Mucosa of stomach (tissue), 1 donor: ENCODE data around the gene PLEKHG1.

Source experiments
- H3K27me3 ChIP-seq: one replicate; pipeline ENCODE4 v1.7.0; 2013; ENCODE audit warnings: mild to moderate bottlenecking, low read length; ENCODE audit not compliant: control insufficient read depth, insufficient read depth
- H3K36me3 ChIP-seq: one replicate; pipeline ENCODE4 v1.7.0; 2013; ENCODE audit warnings: low read length; ENCODE audit not compliant: control insufficient read depth, insufficient read depth
- H3K4me1 ChIP-seq: one replicate; pipeline ENCODE4 v1.7.0; 2013; ENCODE audit warnings: mild to moderate bottlenecking, low read length; ENCODE audit not compliant: control insufficient read depth, insufficient read depth
- H3K4me3 ChIP-seq: one replicate; pipeline ENCODE4 v1.7.0; 2013; ENCODE audit warnings: low read length
- H3K9ac ChIP-seq: one replicate; pipeline ENCODE4 v1.7.0; 2013; ENCODE audit warnings: mild to moderate bottlenecking, low read length, moderate library complexity
- H3K9me3 ChIP-seq: one replicate; pipeline ENCODE4 v1.7.0; 2013; ENCODE audit warnings: mild to moderate bottlenecking, low read length, moderate library complexity; ENCODE audit not compliant: control insufficient read depth
- donor health status: Pancreatic carcinoma.

The PLEKHG1 gene

GRCh38 chr6:150606647-150607328 lies 7.1 kb downstream of the PLEKHG1 start:
- Histone ChIP-seq H3K4me1 (no peaks in the 10 kb centered on the region), H3K36me3 (no peaks in the 10 kb centered on the region), H3K9me3 (no peaks in the 10 kb centered on the region), H3K9ac (no peak overlapping the region), H3K4me3 (no peak overlapping the region), H3K27me3 (no peaks in the 10 kb centered on the region)

DNA sequence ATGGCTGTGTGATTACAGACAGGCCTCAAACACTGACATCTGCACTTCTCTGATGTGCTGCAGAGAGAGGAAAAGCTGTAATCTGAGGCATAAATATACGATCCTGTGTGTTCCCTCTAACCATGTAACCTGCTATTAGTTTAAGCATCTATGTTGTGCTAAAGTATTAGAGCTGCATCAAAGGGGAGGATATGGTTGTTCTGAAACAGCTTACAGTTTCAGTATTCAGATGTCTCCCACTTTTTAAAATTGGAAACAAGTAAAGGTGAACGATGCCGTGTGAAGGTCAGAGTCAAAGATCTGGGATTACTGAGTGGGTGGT lies 7.6 kb downstream of the PLEKHG1 start:
- no peak overlapping the region for H3K4me3 ChIP-seq
- H3K36me3 ChIP-seq, result no peaks in the 10 kb centered on the region
- no peaks in the 10 kb centered on the region for H3K4me1 ChIP-seq

DNA sequence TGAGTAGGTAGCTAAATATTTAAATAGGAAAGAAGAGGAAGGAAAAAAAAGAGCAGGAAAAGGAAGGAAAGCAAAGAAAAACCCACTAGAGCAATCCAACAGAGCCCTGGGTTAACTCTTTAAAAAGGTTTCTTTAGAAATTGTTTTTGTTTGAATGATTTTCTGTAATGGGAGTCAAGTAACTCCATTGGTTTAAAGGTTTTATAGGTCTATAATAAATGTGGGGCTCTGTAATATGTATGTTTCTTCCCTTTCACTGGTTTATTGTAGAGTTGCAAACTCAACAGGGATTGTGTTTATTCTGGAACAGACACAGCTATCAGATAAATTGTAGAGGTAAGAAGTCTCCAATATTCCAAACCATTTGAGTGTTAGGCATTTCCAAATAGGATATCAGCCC lies 10.9 kb downstream of the PLEKHG1 start:
- Histone ChIP-seq H3K36me3 (no peaks in the 10 kb centered on the region), H3K4me1 (no peaks in the 10 kb centered on the region), H3K27me3 (no peaks in the 10 kb centered on the region), H3K4me3 (no peak overlapping the region), H3K9me3 (no peaks in the 10 kb centered on the region), H3K9ac (no peak overlapping the region)

More for the DNA sequence above, 7.6 kb downstream of the PLEKHG1 start:
- H3K9me3 ChIP-seq, result no peaks in the 10 kb centered on the region
- H3K27me3 ChIP-seq, result no peaks in the 10 kb centered on the region
- no peak overlapping the region for H3K9ac ChIP-seq

- Histone ChIP-seq H3K9ac (no peak overlapping the region), H3K4me3 (no peak overlapping the region), H3K36me3 (no peaks in the 10 kb centered on the region), H3K27me3 (no peaks in the 10 kb centered on the region), H3K9me3 (no peaks in the 10 kb centered on the region), H3K4me1 (no peaks in the 10 kb centered on the region)
These were observed 13.6 kb downstream of the PLEKHG1 start for GRCh38 chr6:150613269-150613668.

GRCh38 chr6:150615967-150616366 lies 16.3 kb downstream of the PLEKHG1 start:
- no peaks in the 10 kb centered on the region for H3K27me3 ChIP-seq
- H3K9ac ChIP-seq, result no peak overlapping the region
- peaks cover 9% of the 10 kb centered on the region for H3K4me1 ChIP-seq
- no peaks in the 10 kb centered on the region for H3K9me3 ChIP-seq
- H3K4me3 ChIP-seq, result no peak overlapping the region
- H3K36me3 ChIP-seq, result no peaks in the 10 kb centered on the region

DNA sequence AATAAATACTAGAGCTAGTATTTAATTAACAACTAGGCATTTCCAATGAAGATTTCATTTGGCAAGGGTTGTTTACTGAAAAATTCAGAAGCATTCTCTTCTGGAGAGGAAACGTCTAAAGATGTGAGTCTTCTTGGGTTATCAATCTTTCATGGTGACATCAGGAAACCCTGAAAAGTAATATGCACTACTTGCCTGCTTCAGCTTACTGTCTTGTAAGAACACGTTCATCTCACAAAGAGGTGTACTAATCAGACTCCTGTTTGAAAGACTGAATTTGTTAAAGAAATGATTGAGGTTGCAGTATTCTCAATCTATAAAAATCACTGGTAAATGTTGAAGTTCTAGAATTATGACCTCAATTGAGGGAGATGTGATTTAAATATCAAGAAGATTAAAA lies 16.9 kb downstream of the PLEKHG1 start:
- Histone ChIP-seq H3K4me3 (no peak overlapping the region), H3K4me1 (peaks cover 9% of the 10 kb centered on the region), H3K36me3 (no peaks in the 10 kb centered on the region), H3K27me3 (no peaks in the 10 kb centered on the region), H3K9me3 (no peaks in the 10 kb centered on the region), H3K9ac (no peak overlapping the region)

GRCh38 chr6:150617062-150617461 lies 17.4 kb downstream of the PLEKHG1 start:
- Histone ChIP-seq H3K27me3 (no peaks in the 10 kb centered on the region), H3K9me3 (no peaks in the 10 kb centered on the region), H3K9ac (no peak overlapping the region), H3K4me1 (peaks cover 9% of the 10 kb centered on the region), H3K36me3 (no peaks in the 10 kb centered on the region), H3K4me3 (no peak overlapping the region)

GRCh38 chr6:150617496-150618460 lies 18.1 kb downstream of the PLEKHG1 start:
- H3K4me1 ChIP-seq, result peaks cover 9% of the 10 kb centered on the region
- no peak overlapping the region for H3K4me3 ChIP-seq
- H3K27me3 ChIP-seq, result no peaks in the 10 kb centered on the region
- no peaks in the 10 kb centered on the region for H3K9me3 ChIP-seq
- no peaks in the 10 kb centered on the region for H3K36me3 ChIP-seq
- no peak overlapping the region for H3K9ac ChIP-seq

DNA sequence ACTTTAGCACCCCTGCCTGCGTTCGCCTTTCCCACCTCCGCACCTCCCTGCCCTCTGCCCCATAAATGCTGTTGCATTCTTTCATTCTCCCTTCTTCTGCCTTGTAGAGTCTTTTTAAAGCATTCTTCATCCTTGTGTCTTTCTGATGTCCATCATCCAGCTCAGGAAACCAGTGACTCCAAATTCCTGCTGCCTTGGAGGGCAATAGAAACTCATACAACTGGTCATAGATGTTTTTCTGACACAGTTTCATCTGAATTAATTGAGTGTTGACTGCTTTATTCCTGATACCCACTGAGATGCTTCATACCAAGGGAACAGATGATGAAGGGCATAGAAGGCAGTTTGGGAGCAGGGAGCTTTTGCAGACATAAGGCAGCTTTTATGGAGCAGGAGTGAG lies 19.6 kb downstream of the PLEKHG1 start:
- no peaks in the 10 kb centered on the region for H3K27me3 ChIP-seq
- no peaks in the 10 kb centered on the region for H3K36me3 ChIP-seq
- H3K4me1 ChIP-seq, result peaks cover 9% of the 10 kb centered on the region
- H3K4me3 ChIP-seq, result no peak overlapping the region
- H3K9ac ChIP-seq, result no peak overlapping the region
- H3K9me3 ChIP-seq, result no peaks in the 10 kb centered on the region

GRCh38 chr6:150620244-150620643 lies 20.6 kb downstream of the PLEKHG1 start:
- Histone ChIP-seq H3K9ac (no peak overlapping the region), H3K36me3 (no peaks in the 10 kb centered on the region), H3K4me3 (no peak overlapping the region), H3K4me1 (peaks cover 9% of the 10 kb centered on the region), H3K27me3 (no peaks in the 10 kb centered on the region), H3K9me3 (no peaks in the 10 kb centered on the region)

DNA sequence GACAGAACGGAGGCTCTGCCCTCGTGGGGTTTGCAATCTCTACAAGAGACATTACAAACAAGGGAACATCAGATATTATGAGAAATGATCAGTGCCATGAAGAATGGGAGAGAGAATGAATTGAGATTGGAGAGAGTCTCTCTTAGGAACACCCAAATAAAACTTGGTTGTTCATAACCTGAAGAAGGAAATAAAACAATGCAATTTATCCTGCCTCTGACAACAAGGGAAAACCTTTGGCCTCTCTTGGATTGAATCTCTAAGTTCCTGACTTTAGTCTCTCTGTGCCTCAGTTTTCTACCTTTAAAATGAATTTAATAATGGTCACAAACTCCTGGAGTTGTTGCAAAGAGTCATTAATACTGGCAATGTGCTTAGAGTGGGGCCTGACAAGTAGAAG lies 21.1 kb downstream of the PLEKHG1 start:
- Histone ChIP-seq H3K4me1 (peaks cover 9% of the 10 kb centered on the region), H3K9me3 (no peaks in the 10 kb centered on the region), H3K27me3 (no peaks in the 10 kb centered on the region), H3K4me3 (no peak overlapping the region), H3K9ac (no peak overlapping the region), H3K36me3 (no peaks in the 10 kb centered on the region)

GRCh38 chr6:150622476-150622875 lies 22.8 kb downstream of the PLEKHG1 start:
- Histone ChIP-seq H3K9ac (no peak overlapping the region), H3K9me3 (no peaks in the 10 kb centered on the region), H3K36me3 (no peaks in the 10 kb centered on the region), H3K4me3 (no peak overlapping the region), H3K4me1 (peaks cover 10% of the 10 kb centered on the region), H3K27me3 (no peaks in the 10 kb centered on the region)
